DOHH2 (cell line): ENCODE measurements around the gene CHKA.

Experiments used
- EZH2phosphoT487 ChIP-seq: fragments of 200-600 bp; sonication (generic); IDR thresholded peaks from 2 replicates; pipeline ENCODE4 v1.6.1; 2017; ENCODE audit warnings: borderline replicate concordance, mild to moderate bottlenecking, antibody characterized with exemption, low read length, moderate library complexity, mixed read lengths
- TF ChIP-seq, protein P1 (sequence below): fragments of 200-600 bp; sonication (generic); IDR thresholded peaks from one replicate; pipeline ENCODE4 v1.5.1; 2014; ENCODE audit warnings: antibody characterized with exemption, mild to moderate bottlenecking, low read depth, low read length; ENCODE audit not compliant: poor library complexity, severe bottlenecking

DNA sequence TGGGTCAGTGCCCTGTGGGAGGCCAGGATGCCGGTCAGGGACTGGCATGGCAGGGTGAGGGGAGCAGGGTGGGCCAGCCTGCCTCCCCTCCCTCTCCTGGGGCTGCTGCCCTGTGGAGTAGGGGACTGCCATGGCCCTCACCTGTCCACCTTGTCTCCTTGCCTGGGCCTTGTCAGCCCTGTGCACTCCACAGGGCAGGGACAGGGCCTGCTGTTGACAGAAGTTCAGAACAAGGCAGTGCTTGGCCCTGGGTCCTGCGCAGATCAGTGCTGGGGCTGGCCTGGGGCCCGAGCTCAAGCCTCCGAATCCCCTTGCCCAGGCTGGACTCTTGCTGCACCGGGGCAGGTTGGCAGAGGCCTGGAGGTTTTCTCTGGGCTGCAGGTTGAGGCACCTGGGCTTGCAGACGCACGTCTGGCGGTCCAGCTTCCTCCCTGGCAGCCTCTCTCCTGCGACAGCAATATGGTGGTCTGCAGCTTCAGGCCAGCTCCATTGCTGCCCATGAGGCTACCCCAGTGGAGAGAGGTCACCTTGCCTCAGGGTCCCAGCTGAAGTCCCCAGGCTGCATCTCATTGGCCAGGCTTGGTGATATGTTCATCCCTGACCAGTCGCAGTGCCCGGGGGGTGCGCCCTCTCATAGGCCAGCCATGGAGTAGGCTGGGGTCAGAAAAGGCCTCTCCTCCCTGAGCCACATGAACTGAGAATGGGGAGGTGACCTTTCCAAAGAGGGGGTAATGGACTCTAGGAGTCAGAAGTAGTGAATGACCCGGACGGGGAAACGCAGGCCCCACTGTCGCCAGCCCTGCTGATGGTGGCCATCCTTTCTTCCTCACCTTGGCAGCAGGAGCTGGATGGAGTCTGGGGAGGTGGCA lies 21.5 kb upstream of the CHKA start:
- TF ChIP-seq, protein P1, sequence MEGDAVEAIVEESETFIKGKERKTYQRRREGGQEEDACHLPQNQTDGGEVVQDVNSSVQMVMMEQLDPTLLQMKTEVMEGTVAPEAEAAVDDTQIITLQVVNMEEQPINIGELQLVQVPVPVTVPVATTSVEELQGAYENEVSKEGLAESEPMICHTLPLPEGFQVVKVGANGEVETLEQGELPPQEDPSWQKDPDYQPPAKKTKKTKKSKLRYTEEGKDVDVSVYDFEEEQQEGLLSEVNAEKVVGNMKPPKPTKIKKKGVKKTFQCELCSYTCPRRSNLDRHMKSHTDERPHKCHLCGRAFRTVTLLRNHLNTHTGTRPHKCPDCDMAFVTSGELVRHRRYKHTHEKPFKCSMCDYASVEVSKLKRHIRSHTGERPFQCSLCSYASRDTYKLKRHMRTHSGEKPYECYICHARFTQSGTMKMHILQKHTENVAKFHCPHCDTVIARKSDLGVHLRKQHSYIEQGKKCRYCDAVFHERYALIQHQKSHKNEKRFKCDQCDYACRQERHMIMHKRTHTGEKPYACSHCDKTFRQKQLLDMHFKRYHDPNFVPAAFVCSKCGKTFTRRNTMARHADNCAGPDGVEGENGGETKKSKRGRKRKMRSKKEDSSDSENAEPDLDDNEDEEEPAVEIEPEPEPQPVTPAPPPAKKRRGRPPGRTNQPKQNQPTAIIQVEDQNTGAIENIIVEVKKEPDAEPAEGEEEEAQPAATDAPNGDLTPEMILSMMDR, result no peak
- TF ChIP-seq EZH2phosphoT487, result no peak
